ENCODE data around the gene EIF4H.

- TF ChIP-seq, protein P1, sequence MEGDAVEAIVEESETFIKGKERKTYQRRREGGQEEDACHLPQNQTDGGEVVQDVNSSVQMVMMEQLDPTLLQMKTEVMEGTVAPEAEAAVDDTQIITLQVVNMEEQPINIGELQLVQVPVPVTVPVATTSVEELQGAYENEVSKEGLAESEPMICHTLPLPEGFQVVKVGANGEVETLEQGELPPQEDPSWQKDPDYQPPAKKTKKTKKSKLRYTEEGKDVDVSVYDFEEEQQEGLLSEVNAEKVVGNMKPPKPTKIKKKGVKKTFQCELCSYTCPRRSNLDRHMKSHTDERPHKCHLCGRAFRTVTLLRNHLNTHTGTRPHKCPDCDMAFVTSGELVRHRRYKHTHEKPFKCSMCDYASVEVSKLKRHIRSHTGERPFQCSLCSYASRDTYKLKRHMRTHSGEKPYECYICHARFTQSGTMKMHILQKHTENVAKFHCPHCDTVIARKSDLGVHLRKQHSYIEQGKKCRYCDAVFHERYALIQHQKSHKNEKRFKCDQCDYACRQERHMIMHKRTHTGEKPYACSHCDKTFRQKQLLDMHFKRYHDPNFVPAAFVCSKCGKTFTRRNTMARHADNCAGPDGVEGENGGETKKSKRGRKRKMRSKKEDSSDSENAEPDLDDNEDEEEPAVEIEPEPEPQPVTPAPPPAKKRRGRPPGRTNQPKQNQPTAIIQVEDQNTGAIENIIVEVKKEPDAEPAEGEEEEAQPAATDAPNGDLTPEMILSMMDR (IDR thresholded peaks at IDR 0.05; ENCODE audit: insufficient read depth, low read depth, low read length) = no peak
- no peak for TF ChIP-seq EZH2 (IDR thresholded peaks at IDR 0.05; ENCODE audit: insufficient read depth, low read length)
These were observed 32.5 kb upstream of the EIF4H start for GRCh38 chr7:74141705-74142104.
